Stimulated activated naive CD8-positive, alpha-beta T cell treated with anti-CD3 and anti-CD28 coated beads, Interleukin-15, Interleukin-2, amounts not matched to agents 100 ng/mL and 50 ng/mL, for 24 hours (primary cell): ENCODE results near the gene EBP.
A peak's percentile ranks its signal among the peaks of the same experiment; 100 is the strongest.

Source experiments
- H3K27ac Mint-ChIP-seq: one replicate; pipeline ENCODE4 v1.8.0; 2021; ENCODE audit warnings: mild to moderate bottlenecking, mixed read lengths
- H3K27me3 Mint-ChIP-seq: one replicate; pipeline ENCODE4 v1.8.0; 2021; ENCODE audit warnings: mixed read lengths
- H3K36me3 Mint-ChIP-seq: one replicate; pipeline ENCODE4 v1.8.0; 2021; ENCODE audit warnings: low read depth, mixed read lengths
- H3K4me1 Mint-ChIP-seq: one replicate; pipeline ENCODE4 v1.8.0; 2021; ENCODE audit warnings: low read depth, mixed read lengths
- H3K4me3 Mint-ChIP-seq: one replicate; pipeline ENCODE4 v1.8.0; 2021; ENCODE audit warnings: mild to moderate bottlenecking, mixed read lengths
- H3K9me3 Mint-ChIP-seq: one replicate; pipeline ENCODE4 v1.8.0; 2021; ENCODE audit warnings: mixed read lengths

Gene EBP

DNA sequence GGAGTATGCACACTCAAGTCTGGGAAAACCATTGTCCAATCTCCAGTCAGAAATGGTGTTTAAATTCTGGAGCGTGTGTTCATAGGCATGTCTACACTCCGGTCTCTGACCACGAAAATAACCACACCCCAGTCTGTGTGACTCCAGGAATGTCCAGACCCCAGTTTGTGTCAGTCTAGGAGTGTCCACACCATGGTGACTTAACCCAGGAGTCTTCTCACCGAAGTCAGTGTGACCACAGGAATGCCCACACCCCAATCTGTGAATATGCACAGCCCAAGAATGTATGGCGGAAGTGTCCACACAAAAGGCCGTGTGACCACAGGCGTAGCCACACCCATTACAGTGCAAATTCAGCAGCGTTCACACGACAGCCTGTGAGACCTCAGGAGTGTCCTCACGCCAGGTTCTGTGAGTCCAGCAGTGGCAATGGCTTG, 34.2 kb upstream of the EBP start:
- Mint-ChIP-seq H3K27me3 (no peaks in the 10 kb centered on the region), H3K36me3 (peaks cover 9% of the 10 kb centered on the region), H3K4me1 (no peaks in the 10 kb centered on the region), H3K27ac (no peak overlapping the region), H3K4me3 (no peak overlapping the region), H3K9me3 (no peaks in the 10 kb centered on the region)

GRCh38 chrX:48488034-48488433, 33.6 kb upstream of the EBP start:
- Mint-ChIP-seq H3K27me3 (no peaks in the 10 kb centered on the region), H3K9me3 (no peaks in the 10 kb centered on the region), H3K36me3 (peaks cover 5% of the 10 kb centered on the region), H3K4me3 (no peak overlapping the region), H3K4me1 (no peaks in the 10 kb centered on the region), H3K27ac (no peak overlapping the region)

GRCh38 chrX:48489296-48489695, 32.3 kb upstream of the EBP start:
- Mint-ChIP-seq H3K9me3 (no peaks in the 10 kb centered on the region), H3K27ac (no peak overlapping the region), H3K4me1 (no peaks in the 10 kb centered on the region), H3K27me3 (no peaks in the 10 kb centered on the region), H3K36me3 (no peaks in the 10 kb centered on the region), H3K4me3 (no peak overlapping the region)

- H3K4me1 Mint-ChIP-seq: no peaks in the 10 kb centered on the region
- H3K27ac Mint-ChIP-seq: no peak overlapping the region
- no peak overlapping the region for H3K4me3 Mint-ChIP-seq
- no peaks in the 10 kb centered on the region for H3K9me3 Mint-ChIP-seq
- no peaks in the 10 kb centered on the region for H3K36me3 Mint-ChIP-seq
- H3K27me3 Mint-ChIP-seq: no peaks in the 10 kb centered on the region
These were observed 31.7 kb upstream of the EBP start for GRCh38 chrX:48489892-48490291.

DNA sequence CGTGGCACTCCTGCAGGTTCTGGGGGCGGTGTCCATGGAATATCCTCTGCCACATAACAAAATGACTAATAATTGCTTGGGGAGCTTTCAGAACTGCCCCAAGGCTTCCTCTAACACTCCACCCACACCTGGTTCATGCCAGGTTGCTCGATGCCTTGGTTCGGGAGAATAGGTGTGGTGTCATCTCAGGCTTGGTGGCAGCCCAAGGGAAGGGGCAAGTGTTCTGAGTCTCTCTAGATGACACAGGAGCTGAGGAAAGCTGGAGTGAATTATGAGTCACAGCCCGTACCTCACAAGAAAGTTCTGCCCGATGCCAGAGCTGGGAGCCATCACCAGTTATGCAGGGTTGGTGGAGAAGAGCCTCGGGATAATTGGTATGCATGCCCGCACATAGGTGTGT, 30.9 kb upstream of the EBP start:
- H3K4me3 Mint-ChIP-seq: no peak overlapping the region
- H3K9me3 Mint-ChIP-seq: no peaks in the 10 kb centered on the region
- H3K4me1 Mint-ChIP-seq: no peaks in the 10 kb centered on the region
- H3K27me3 Mint-ChIP-seq: no peaks in the 10 kb centered on the region
- no peaks in the 10 kb centered on the region for H3K36me3 Mint-ChIP-seq
- no peak overlapping the region for H3K27ac Mint-ChIP-seq

- no peaks in the 10 kb centered on the region for H3K9me3 Mint-ChIP-seq
- no peaks in the 10 kb centered on the region for H3K4me1 Mint-ChIP-seq
- H3K27me3 Mint-ChIP-seq: no peaks in the 10 kb centered on the region
- no peaks in the 10 kb centered on the region for H3K36me3 Mint-ChIP-seq
- no peak overlapping the region for H3K4me3 Mint-ChIP-seq
- no peak overlapping the region for H3K27ac Mint-ChIP-seq
These were observed 29.8 kb upstream of the EBP start for GRCh38 chrX:48491809-48492208.

GRCh38 chrX:48492293-48492910, 29.2 kb upstream of the EBP start:
- Mint-ChIP-seq H3K4me1 (no peaks in the 10 kb centered on the region), H3K27me3 (no peaks in the 10 kb centered on the region), H3K36me3 (no peaks in the 10 kb centered on the region), H3K9me3 (no peaks in the 10 kb centered on the region), H3K27ac (no peak overlapping the region), H3K4me3 (no peak overlapping the region)

DNA sequence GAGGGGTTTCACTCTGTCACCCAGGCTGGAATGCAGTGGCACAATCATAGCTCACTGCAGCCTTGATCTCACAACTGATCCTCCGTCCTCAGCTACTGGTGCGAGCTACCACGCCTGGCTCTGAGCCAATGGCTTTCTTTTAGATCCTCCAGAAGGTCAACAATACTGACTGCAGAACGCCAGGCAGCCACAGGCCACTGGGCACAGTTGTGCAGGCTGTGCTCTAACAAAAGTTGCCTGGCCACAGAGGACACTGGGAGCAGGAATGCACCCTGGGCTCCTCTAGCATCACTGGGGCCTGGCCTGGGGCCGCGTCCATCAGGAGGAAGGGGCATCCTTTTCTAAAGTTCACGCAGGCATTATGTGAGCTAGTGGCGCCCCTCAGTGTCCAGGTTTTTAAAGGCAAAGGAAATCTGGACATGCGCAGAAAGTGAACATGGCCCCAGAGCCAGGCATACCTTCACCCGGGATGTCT, 27.7 kb upstream of the EBP start:
- peaks cover 3% of the 10 kb centered on the region for H3K4me1 Mint-ChIP-seq
- H3K36me3 Mint-ChIP-seq: no peaks in the 10 kb centered on the region
- no peaks in the 10 kb centered on the region for H3K9me3 Mint-ChIP-seq
- H3K27me3 Mint-ChIP-seq: no peaks in the 10 kb centered on the region
- no peak overlapping the region for H3K27ac Mint-ChIP-seq
- H3K4me3 Mint-ChIP-seq: no peak overlapping the region

DNA sequence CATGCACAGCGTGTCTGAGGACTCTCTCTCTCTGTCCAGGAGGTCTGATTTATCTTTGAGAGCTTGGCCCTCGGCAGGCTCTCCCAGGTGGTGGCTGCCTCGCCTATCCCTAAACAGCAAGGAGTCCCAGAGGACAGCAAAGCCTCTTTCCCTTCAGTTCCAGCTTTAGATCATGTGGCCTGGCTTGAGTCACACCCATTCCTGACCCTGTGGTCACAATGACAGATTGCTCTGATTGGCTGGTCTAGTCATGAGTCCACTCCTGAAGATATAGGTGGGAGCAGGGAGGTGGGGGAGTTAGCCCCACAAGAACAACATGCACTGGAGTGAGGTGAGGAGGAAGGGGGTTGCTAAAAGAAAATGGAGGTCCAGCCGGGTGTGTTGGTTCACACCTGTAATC, 24.9 kb upstream of the EBP start:
- H3K4me3 Mint-ChIP-seq: no peak overlapping the region
- H3K4me1 Mint-ChIP-seq: peaks cover 3% of the 10 kb centered on the region
- H3K27ac Mint-ChIP-seq: no peak overlapping the region
- H3K27me3 Mint-ChIP-seq: no peaks in the 10 kb centered on the region
- no peaks in the 10 kb centered on the region for H3K9me3 Mint-ChIP-seq
- H3K36me3 Mint-ChIP-seq: no peaks in the 10 kb centered on the region

- no peak overlapping the region for H3K4me3 Mint-ChIP-seq
- no peaks in the 10 kb centered on the region for H3K9me3 Mint-ChIP-seq
- no peaks in the 10 kb centered on the region for H3K36me3 Mint-ChIP-seq
- H3K27ac Mint-ChIP-seq: no peak overlapping the region
- H3K4me1 Mint-ChIP-seq: peaks cover 3% of the 10 kb centered on the region
- H3K27me3 Mint-ChIP-seq: no peaks in the 10 kb centered on the region
These were observed 23.7 kb upstream of the EBP start for GRCh38 chrX:48497871-48498270.

DNA sequence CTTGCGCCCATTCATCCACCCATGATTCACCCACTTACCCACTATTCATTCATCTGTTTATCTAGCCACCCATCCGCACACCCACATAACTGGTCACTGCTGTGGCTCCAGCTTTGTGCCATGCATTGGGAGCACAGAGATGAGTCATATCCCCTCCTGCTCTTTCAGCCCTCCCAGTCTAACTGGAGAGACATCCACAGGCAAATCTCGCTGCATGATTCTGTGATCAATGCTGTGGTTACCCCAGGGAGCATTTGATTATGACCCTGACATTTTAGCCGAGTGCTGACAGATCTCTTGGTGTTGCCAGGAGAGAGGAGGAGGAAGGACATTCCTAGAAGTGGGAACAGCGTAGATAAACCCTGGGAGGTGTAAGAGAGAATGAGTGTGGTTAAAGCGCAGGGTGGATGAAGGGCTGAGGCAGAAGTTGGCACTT, 23.2 kb upstream of the EBP start:
- Mint-ChIP-seq H3K27me3 (no peaks in the 10 kb centered on the region), H3K36me3 (no peaks in the 10 kb centered on the region), H3K9me3 (no peaks in the 10 kb centered on the region), H3K27ac (no peak overlapping the region), H3K4me3 (no peak overlapping the region), H3K4me1 (peaks cover 3% of the 10 kb centered on the region)

GRCh38 chrX:48504261-48504660, 17.3 kb upstream of the EBP start:
- Mint-ChIP-seq H3K4me1 (peaks cover under 1% of the 10 kb centered on the region), H3K27me3 (no peaks in the 10 kb centered on the region), H3K36me3 (no peaks in the 10 kb centered on the region), H3K4me3 (no peak overlapping the region), H3K9me3 (no peaks in the 10 kb centered on the region), H3K27ac (no peak overlapping the region)

DNA sequence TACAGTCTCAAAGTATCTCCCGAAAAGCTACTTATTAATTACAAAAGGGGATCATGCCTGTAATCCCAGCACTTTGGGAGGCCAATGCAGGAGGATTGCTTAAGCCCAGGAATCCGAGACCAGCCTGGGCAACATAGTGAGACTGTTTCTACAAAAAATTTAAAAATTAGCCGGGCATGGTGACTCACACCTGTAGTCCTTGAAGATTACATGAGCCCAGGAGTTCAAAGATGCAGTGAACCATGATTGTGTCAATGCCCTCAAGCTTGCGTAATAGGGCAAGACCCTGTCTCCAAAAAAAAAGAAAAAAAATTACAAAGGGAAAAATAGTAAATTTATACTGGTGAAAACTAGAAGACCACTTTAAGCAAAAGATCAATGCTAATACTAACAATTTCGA, 16.1 kb upstream of the EBP start:
- no peaks in the 10 kb centered on the region for H3K27me3 Mint-ChIP-seq
- no peaks in the 10 kb centered on the region for H3K9me3 Mint-ChIP-seq
- H3K4me1 Mint-ChIP-seq: peaks cover 11% of the 10 kb centered on the region
- H3K36me3 Mint-ChIP-seq: no peaks in the 10 kb centered on the region
- H3K27ac Mint-ChIP-seq: no peak overlapping the region
- H3K4me3 Mint-ChIP-seq: no peak overlapping the region

DNA sequence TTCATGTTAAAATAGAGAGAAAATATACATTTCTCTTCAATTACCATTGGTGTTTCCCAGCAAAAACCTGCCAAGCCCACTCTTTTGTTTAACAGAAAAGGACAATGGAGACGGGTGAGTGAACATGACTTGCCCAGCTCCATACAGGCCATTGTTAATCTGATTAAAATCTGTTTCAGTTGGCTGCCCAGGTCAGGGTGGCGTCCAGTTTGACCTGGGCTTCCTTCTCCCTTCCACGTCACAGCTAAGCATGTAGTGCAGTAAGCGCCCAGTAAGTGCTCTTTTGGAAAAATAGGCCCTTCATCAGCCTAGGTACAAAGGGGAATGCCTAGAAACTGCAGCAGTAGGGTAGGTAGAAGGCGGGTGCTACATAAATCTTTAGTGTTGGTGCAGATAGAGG, 14.4 kb upstream of the EBP start:
- peaks cover 15% of the 10 kb centered on the region for H3K4me1 Mint-ChIP-seq
- H3K27me3 Mint-ChIP-seq: no peaks in the 10 kb centered on the region
- H3K36me3 Mint-ChIP-seq: no peaks in the 10 kb centered on the region
- no peaks in the 10 kb centered on the region for H3K9me3 Mint-ChIP-seq
- no peak overlapping the region for H3K27ac Mint-ChIP-seq
- peak overlapping the region; percentile 32 for H3K4me3 Mint-ChIP-seq

- H3K36me3 Mint-ChIP-seq: no peaks in the 10 kb centered on the region
- H3K9me3 Mint-ChIP-seq: no peaks in the 10 kb centered on the region
- peak within 1 kb of the TSS; percentile 91 for H3K27ac Mint-ChIP-seq
- H3K4me3 Mint-ChIP-seq: peak within 1 kb of the TSS; percentile 91
- no peaks in the 10 kb centered on the region for H3K27me3 Mint-ChIP-seq
- peaks cover 15% of the 10 kb centered on the region for H3K4me1 Mint-ChIP-seq
These were observed 13.0 kb upstream of the EBP start, which contains the start of gene PORCN for GRCh38 chrX:48508400-48509244. Gene PORCN (plus strand): TSS chrX:48508992. CDS start chrX:48509821, 829 bp downstream.
